ENCODE measurements around the gene FAM162A.

The FAM162A gene

GRCh38 chr3:122403489-122403888, 19.5 kb downstream of the FAM162A start:
- Histone ChIP-seq H3K9me3 (ENCODE audit: low read length) (no peaks in the 10 kb centered on the region), H3F3A (ENCODE audit: insufficient read depth, low read length) (no peaks in the 10 kb centered on the region), H3K9me2 (ENCODE audit: low read depth, low read length) (no peaks in the 10 kb centered on the region), H3K4me1 (ENCODE audit: insufficient read depth, low read length, severe bottlenecking) (no peaks in the 10 kb centered on the region), H3K27me3 (ENCODE audit: insufficient read depth, low read length) (no peaks in the 10 kb centered on the region), H3K9ac (ENCODE audit: low read length) (no peak overlapping the region), H3K27ac (ENCODE audit: low read depth, low read length, poor library complexity, severe bottlenecking) (no peak overlapping the region), H3K4me2 (ENCODE audit: low read length) (no peak overlapping the region), H2AFZ (ENCODE audit: low read length) (no peak overlapping the region), H3K79me2 (ENCODE audit: insufficient read depth, low read length) (no peaks in the 10 kb centered on the region), H3K4me3 (ENCODE audit: low read depth, low read length, poor library complexity, severe bottlenecking) (no peak overlapping the region), H3K36me3 (ENCODE audit: insufficient read depth, low read length) (peaks cover 60% of the 10 kb centered on the region), H4K20me1 (ENCODE audit: insufficient read depth, low read length) (no peaks in the 10 kb centered on the region)
- TF ChIP-seq, protein P1, sequence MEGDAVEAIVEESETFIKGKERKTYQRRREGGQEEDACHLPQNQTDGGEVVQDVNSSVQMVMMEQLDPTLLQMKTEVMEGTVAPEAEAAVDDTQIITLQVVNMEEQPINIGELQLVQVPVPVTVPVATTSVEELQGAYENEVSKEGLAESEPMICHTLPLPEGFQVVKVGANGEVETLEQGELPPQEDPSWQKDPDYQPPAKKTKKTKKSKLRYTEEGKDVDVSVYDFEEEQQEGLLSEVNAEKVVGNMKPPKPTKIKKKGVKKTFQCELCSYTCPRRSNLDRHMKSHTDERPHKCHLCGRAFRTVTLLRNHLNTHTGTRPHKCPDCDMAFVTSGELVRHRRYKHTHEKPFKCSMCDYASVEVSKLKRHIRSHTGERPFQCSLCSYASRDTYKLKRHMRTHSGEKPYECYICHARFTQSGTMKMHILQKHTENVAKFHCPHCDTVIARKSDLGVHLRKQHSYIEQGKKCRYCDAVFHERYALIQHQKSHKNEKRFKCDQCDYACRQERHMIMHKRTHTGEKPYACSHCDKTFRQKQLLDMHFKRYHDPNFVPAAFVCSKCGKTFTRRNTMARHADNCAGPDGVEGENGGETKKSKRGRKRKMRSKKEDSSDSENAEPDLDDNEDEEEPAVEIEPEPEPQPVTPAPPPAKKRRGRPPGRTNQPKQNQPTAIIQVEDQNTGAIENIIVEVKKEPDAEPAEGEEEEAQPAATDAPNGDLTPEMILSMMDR (IDR thresholded peaks at IDR 0.05; ENCODE audit: low read length): no peak
- no peak for TF ChIP-seq EZH2 (IDR thresholded peaks at IDR 0.05; ENCODE audit: borderline replicate concordance, low read length)

DNA sequence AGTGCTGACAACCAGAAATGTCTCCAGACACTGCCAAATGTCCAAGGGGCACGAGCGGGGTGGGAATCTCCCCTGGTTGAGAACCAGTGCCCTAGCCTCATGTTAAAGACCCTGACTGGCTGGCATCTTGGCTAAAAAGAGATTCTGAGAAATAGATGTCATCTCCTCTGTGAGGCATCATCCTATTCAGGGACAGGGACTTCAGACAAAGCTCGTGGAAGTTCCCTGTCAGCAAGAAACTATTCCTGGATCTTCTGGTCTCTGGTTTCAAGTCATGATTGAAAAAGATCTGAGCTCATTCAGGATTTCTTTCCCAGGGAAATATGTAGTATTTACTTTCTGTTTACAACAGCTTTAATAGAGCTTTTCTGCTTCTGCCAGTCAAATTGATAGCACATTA, 21.0 kb downstream of the FAM162A start:
- Histone ChIP-seq H3F3A (ENCODE audit: insufficient read depth, low read length) (no peaks in the 10 kb centered on the region), H4K20me1 (ENCODE audit: insufficient read depth, low read length) (no peaks in the 10 kb centered on the region), H3K27me3 (ENCODE audit: insufficient read depth, low read length) (no peaks in the 10 kb centered on the region), H3K9ac (ENCODE audit: low read length) (no peak overlapping the region), H3K4me3 (ENCODE audit: low read depth, low read length, poor library complexity, severe bottlenecking) (no peak overlapping the region), H3K36me3 (ENCODE audit: insufficient read depth, low read length) (peaks cover 75% of the 10 kb centered on the region), H3K27ac (ENCODE audit: low read depth, low read length, poor library complexity, severe bottlenecking) (no peak overlapping the region), H3K4me1 (ENCODE audit: insufficient read depth, low read length, severe bottlenecking) (peaks cover 11% of the 10 kb centered on the region), H3K9me3 (ENCODE audit: low read length) (no peaks in the 10 kb centered on the region), H3K9me2 (ENCODE audit: low read depth, low read length) (no peaks in the 10 kb centered on the region), H3K79me2 (ENCODE audit: insufficient read depth, low read length) (no peaks in the 10 kb centered on the region), H2AFZ (ENCODE audit: low read length) (no peak overlapping the region), H3K4me2 (ENCODE audit: low read length) (no peak overlapping the region)
- TF ChIP-seq, protein P1 (IDR thresholded peaks at IDR 0.05; ENCODE audit: low read length): no peak
- TF ChIP-seq EZH2 (IDR thresholded peaks at IDR 0.05; ENCODE audit: borderline replicate concordance, low read length): no peak

- Histone ChIP-seq H3K36me3 (ENCODE audit: insufficient read depth, low read length) (peaks cover 86% of the 10 kb centered on the region), H4K20me1 (ENCODE audit: insufficient read depth, low read length) (no peaks in the 10 kb centered on the region), H2AFZ (ENCODE audit: low read length) (no peak overlapping the region), H3K27me3 (ENCODE audit: insufficient read depth, low read length) (no peaks in the 10 kb centered on the region), H3K27ac (ENCODE audit: low read depth, low read length, poor library complexity, severe bottlenecking) (no peak overlapping the region), H3F3A (ENCODE audit: insufficient read depth, low read length) (no peaks in the 10 kb centered on the region), H3K4me1 (ENCODE audit: insufficient read depth, low read length, severe bottlenecking) (peaks cover 12% of the 10 kb centered on the region), H3K9me2 (ENCODE audit: low read depth, low read length) (no peaks in the 10 kb centered on the region), H3K79me2 (ENCODE audit: insufficient read depth, low read length) (no peaks in the 10 kb centered on the region), H3K9ac (ENCODE audit: low read length) (no peak overlapping the region), H3K9me3 (ENCODE audit: low read length) (no peaks in the 10 kb centered on the region), H3K4me3 (ENCODE audit: low read depth, low read length, poor library complexity, severe bottlenecking) (no peak overlapping the region), H3K4me2 (ENCODE audit: low read length) (no peak overlapping the region)
- TF ChIP-seq, protein P1 (IDR thresholded peaks at IDR 0.05; ENCODE audit: low read length): no peak
- no peak for TF ChIP-seq EZH2 (IDR thresholded peaks at IDR 0.05; ENCODE audit: borderline replicate concordance, low read length)
Observed at GRCh38 chr3:122406198-122406597, 22.2 kb downstream of the FAM162A start.

All from OCI-LY1 (cell line).